Measurements from ENCODE around the gene MST1. TPM values are rescaled to one million over a fixed set of nuclear protein-coding genes. Genes with fewer than 3 reads are reported as not detected.

Gene MST1
- total and polyA plus RNA-seq, 3 donors from 2014 or later, result 60.3 to 73.4 (median 67.1) TPM

DNA sequence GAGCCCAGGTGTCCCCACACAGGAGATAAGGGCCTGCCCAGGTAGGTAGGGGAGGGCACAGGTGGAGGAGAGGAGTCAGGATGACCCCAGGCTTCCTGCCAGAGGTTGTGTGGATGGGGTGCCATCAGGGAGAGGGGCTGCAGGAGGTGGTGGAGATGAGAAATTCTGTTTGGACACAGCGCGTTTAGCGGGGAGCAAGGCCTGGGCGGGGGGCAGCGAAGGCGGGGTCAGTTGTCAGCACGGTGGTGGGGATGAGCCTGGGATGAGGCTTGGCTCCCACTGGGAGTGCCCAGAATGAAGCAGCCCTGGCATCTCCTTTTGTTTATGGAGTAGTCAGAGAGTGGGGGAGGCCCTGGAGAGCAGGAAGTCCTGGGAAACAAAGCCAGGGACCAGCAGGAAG lies 14.7 kb upstream of the MST1 start:
- Histone ChIP-seq H3K9me3 (no peaks in the 10 kb centered on the region), H3K36me3 (ENCODE audit: low read depth, missing control alignments) (no peaks in the 10 kb centered on the region), H3K4me1 (no peaks in the 10 kb centered on the region), H3K27me3 (no peaks in the 10 kb centered on the region), H3K27ac (no peak overlapping the region), H3K4me3 (no peak overlapping the region)
- 86 to 93% methylated on average over 7 of the region's 7 CpGs for WGBS, 2 donors
- intact Hi-C loops (cut with DNase I; ENCODE audit: low total_unique reads), result no loop called here
- TF ChIP-seq, protein P1, sequence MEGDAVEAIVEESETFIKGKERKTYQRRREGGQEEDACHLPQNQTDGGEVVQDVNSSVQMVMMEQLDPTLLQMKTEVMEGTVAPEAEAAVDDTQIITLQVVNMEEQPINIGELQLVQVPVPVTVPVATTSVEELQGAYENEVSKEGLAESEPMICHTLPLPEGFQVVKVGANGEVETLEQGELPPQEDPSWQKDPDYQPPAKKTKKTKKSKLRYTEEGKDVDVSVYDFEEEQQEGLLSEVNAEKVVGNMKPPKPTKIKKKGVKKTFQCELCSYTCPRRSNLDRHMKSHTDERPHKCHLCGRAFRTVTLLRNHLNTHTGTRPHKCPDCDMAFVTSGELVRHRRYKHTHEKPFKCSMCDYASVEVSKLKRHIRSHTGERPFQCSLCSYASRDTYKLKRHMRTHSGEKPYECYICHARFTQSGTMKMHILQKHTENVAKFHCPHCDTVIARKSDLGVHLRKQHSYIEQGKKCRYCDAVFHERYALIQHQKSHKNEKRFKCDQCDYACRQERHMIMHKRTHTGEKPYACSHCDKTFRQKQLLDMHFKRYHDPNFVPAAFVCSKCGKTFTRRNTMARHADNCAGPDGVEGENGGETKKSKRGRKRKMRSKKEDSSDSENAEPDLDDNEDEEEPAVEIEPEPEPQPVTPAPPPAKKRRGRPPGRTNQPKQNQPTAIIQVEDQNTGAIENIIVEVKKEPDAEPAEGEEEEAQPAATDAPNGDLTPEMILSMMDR (IDR thresholded peaks at IDR 0.05), result no peak
- no peak for TF ChIP-seq POLR2A (IDR thresholded peaks at IDR 0.05)
- DNase-seq, result no peak

DNA sequence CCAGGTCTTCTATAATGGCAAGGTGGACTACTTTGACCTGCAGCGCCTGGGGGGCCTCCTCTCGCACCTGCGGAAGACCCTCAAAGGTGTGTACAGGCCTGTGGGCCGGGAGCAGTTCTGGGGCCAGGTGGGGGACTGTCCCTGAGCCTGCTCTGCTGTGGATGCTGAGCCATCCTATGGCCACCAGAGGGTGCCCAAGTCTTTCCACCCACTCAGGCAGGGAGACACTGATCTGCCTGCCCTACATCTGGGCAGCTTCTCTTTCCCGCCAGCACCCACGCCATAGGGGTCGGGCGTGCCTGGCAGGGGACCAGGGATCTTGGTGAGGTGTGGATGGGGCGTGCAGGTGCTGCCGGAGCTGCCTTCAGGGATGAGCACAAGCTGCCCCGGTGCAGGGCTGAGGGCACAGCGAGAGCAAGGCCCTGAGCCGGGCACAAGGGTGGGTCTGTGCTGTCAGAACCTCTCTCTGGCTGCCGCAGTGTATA lies 14.2 kb upstream of the MST1 start:
- WGBS, 2 donors, result 56 to 78% methylated on average over 9 to 13 of the region's 14 CpGs
- intact Hi-C loops (cut with DNase I; ENCODE audit: low total_unique reads), result no loop called here

DNA sequence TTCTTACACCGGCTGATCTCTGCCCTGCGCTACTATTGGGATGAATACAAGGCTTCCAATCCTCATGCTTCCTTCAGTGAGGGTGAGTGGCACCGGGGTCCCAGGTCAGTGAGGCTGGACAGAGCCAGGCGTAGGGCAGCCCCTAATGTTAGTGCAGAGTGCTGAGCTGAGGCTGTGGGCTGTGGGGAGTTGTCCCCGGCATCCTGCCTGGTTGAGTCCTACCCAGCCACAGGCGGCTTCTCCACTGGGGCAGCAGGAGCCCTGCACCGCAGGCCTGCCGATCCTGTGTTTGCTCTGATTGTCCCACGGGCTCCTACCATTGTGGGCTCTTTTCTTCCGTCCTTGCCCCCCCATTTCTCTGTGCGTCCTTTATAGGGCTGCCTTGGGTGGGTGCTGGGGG lies 13.4 kb upstream of the MST1 start:
- 93 to 96% methylated on average over 11 of the region's 11 CpGs for WGBS, 2 donors
- DNase-seq, result no peak
- H3K27me3 ChIP-seq, result no peaks in the 10 kb centered on the region
- no peak overlapping the region for H3K4me3 ChIP-seq
- TF ChIP-seq POLR2A (IDR thresholded peaks at IDR 0.05), result no peak
- TF ChIP-seq, protein P1 (IDR thresholded peaks at IDR 0.05), result no peak
- no peaks in the 10 kb centered on the region for H3K36me3 ChIP-seq (ENCODE audit: low read depth, missing control alignments)
- H3K9me3 ChIP-seq, result no peaks in the 10 kb centered on the region
- H3K4me1 ChIP-seq, result no peaks in the 10 kb centered on the region
- intact Hi-C loops (cut with DNase I; ENCODE audit: low total_unique reads), result no loop called here
- H3K27ac ChIP-seq, result no peak overlapping the region

More for the DNA sequence above, 14.2 kb upstream of the MST1 start:
- TF ChIP-seq POLR2A (IDR thresholded peaks at IDR 0.05), result no peak
- TF ChIP-seq, protein P1 (IDR thresholded peaks at IDR 0.05), result peak; percentile 60 to 73 (median 69)
- H3K27me3 ChIP-seq, result no peaks in the 10 kb centered on the region
- H3K4me3 ChIP-seq, result no peak overlapping the region
- H3K36me3 ChIP-seq (ENCODE audit: low read depth, missing control alignments), result no peaks in the 10 kb centered on the region
- DNase-seq, result peak; percentile 73
- H3K9me3 ChIP-seq, result no peaks in the 10 kb centered on the region
- H3K27ac ChIP-seq, result no peak overlapping the region
- H3K4me1 ChIP-seq, result no peaks in the 10 kb centered on the region

DNA sequence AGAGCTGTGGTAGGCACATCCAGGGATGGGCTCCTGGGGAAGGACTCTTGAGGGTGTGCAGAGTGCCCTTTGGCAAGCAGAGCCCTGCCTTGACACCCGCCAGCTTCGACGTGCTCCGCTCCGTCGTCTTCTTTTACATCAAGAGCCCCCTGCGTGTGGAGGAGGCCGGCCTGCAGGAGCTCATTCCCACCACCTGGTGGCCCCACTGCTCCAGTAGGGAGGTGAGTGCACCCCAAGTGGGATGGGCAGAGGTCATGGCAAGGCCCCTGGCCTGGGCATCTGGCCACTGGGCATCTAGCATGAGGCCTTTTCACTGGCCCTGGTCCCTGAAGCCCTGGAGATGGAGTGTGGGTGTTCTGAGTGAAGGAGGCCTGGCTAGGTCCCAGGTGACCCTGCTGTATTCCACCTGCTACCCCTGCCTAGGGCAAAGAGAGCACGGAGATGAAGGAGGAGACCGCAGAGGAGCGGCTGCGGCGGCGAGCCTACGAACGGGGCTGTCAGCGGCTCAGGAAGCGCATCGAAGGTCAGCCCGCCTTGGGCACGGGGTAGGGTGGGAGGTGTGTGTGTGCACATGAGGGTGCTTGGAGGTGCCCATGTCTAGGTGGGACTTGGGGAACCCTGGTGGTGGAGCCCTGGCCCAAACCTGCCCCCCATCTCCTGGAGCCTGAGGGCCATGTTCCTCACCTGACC lies 12.3 kb upstream of the MST1 start:
- Histone ChIP-seq H3K4me1 (no peaks in the 10 kb centered on the region), H3K36me3 (ENCODE audit: low read depth, missing control alignments) (no peaks in the 10 kb centered on the region), H3K9me3 (no peaks in the 10 kb centered on the region), H3K4me3 (no peak overlapping the region), H3K27ac (no peak overlapping the region), H3K27me3 (no peaks in the 10 kb centered on the region)
- TF ChIP-seq, protein P1 (IDR thresholded peaks at IDR 0.05), result peak in 2 of 3 experiments; percentile 35 to 44
- no peak for TF ChIP-seq POLR2A (IDR thresholded peaks at IDR 0.05)
- intact Hi-C loops (cut with DNase I; ENCODE audit: low total_unique reads), result no loop called here
- no peak for DNase-seq
- WGBS, 2 donors, result 76 to 83% methylated on average over 21 of the region's 21 CpGs
